ENCODE results near the gene PPT1.
"Not testable (repeated sequence)": the region's sequence is repeated elsewhere in the genome, so short reads cannot be mapped to it uniquely, and the experiment has no call there.

DNA sequence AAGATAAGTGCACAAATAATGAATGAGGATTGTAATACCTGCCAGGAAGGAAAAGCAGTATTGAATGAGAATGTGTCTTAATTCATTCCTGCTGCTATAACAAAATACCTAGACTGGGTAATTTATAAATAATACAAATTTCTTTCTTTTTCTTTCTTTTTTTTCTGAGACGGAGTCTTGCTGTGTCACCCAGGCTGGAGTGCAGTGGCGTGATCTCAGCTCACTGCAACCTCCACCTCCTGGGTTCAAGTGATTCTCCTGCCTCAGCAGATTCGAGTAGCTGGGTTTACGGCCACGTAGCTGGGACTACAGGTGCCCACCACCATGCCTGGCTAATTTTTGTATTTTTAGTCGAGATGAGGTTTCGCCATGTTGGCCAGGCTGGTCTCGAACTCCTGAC, 59.8 kb downstream of the PPT1 start:
- not testable (repeated sequence) for TF ChIP-seq POLR2A, CTCF, POLR2AphosphoS5 (IDR thresholded peaks at IDR 0.05)

Data from prostate gland (tissue), 2 donors.